DMS 273 (cell line): Measurements from ENCODE around the gene CREB3L2.
"Not testable (repeated sequence)": the region's sequence is repeated elsewhere in the genome, so short reads cannot be mapped to it uniquely, and the experiment has no call there.

ENCODE experiments used
- DNase-seq: peaks from one replicate; lab custom pipeline; 2025; ENCODE audit not compliant: unreplicated experiment; lab: John Stamatoyannopoulos, UW

CREB3L2 gene

GRCh38 chr7:138001529-138002095 lies at the start of gene CREB3L2:
Gene CREB3L2 (minus strand): TSS chr7:138002086. CDS start chr7:138001705, 381 bp downstream.
- DNase-seq = peak; percentile 90

GRCh38 chr7:138049505-138050116 lies 47.7 kb upstream of the CREB3L2 start:
- no peak for DNase-seq

- no peak for DNase-seq
Observed at GRCh38 chr7:138047907-138048306, 46.0 kb upstream of the CREB3L2 start.

GRCh38 chr7:138044897-138045296 lies 43.0 kb upstream of the CREB3L2 start:
- no peak for DNase-seq

GRCh38 chr7:138040063-138040462 lies 38.2 kb upstream of the CREB3L2 start:
- not testable (repeated sequence) for DNase-seq

GRCh38 chr7:138036135-138036534 lies 34.2 kb upstream of the CREB3L2 start:
- no peak for DNase-seq

GRCh38 chr7:138033241-138033640 lies 31.4 kb upstream of the CREB3L2 start:
- no peak for DNase-seq

GRCh38 chr7:138032770-138033169 lies 30.9 kb upstream of the CREB3L2 start:
- no peak for DNase-seq

- DNase-seq = no peak
Observed at GRCh38 chr7:138032186-138032585, 30.3 kb upstream of the CREB3L2 start.

GRCh38 chr7:138030679-138031351 lies 28.9 kb upstream of the CREB3L2 start:
- DNase-seq = no peak

- no peak for DNase-seq
Observed at GRCh38 chr7:138029941-138030340, 28.1 kb upstream of the CREB3L2 start.

- DNase-seq = no peak
Observed at GRCh38 chr7:138029126-138029525, 27.2 kb upstream of the CREB3L2 start.

- no peak for DNase-seq
Observed at GRCh38 chr7:138027100-138027499, 25.2 kb upstream of the CREB3L2 start.

- no peak for DNase-seq
Observed at GRCh38 chr7:138025215-138026186, 23.6 kb upstream of the CREB3L2 start.

- no peak for DNase-seq
Observed at GRCh38 chr7:138024765-138025164, 22.9 kb upstream of the CREB3L2 start.

GRCh38 chr7:138024343-138024691 lies 22.4 kb upstream of the CREB3L2 start:
- DNase-seq = no peak

- peak; percentile 29 for DNase-seq
Observed at GRCh38 chr7:138023618-138024342, 21.9 kb upstream of the CREB3L2 start.

GRCh38 chr7:138021889-138022288 lies 20.0 kb upstream of the CREB3L2 start:
- DNase-seq = no peak

- no peak for DNase-seq
Observed at GRCh38 chr7:138017992-138018391, 16.1 kb upstream of the CREB3L2 start.

GRCh38 chr7:138015096-138015495 lies 13.2 kb upstream of the CREB3L2 start:
- no peak for DNase-seq

GRCh38 chr7:138014686-138015085 lies 12.8 kb upstream of the CREB3L2 start:
- no peak for DNase-seq
